Measurements from ENCODE around the gene GNL3L.
A peak's percentile ranks its signal among the peaks of the same experiment; 100 is the strongest.

The GNL3L gene

GRCh38 chrX:54494166-54494988 is 35.6 kb upstream of the GNL3L start:
- in situ Hi-C loops (cut with HindIII; ENCODE audit: low sequenced_read_pairs) = no loop called here
- no peak for DNase-seq (ENCODE audit: low read depth)
- H3K4me3 ChIP-seq (ENCODE audit: low read depth, low read length) = peak overlapping the region; percentile 57
- no peak for TF ChIP-seq CTCF (IDR thresholded peaks at IDR 0.05; ENCODE audit: low read depth, low read length, missing control alignments)

DNA sequence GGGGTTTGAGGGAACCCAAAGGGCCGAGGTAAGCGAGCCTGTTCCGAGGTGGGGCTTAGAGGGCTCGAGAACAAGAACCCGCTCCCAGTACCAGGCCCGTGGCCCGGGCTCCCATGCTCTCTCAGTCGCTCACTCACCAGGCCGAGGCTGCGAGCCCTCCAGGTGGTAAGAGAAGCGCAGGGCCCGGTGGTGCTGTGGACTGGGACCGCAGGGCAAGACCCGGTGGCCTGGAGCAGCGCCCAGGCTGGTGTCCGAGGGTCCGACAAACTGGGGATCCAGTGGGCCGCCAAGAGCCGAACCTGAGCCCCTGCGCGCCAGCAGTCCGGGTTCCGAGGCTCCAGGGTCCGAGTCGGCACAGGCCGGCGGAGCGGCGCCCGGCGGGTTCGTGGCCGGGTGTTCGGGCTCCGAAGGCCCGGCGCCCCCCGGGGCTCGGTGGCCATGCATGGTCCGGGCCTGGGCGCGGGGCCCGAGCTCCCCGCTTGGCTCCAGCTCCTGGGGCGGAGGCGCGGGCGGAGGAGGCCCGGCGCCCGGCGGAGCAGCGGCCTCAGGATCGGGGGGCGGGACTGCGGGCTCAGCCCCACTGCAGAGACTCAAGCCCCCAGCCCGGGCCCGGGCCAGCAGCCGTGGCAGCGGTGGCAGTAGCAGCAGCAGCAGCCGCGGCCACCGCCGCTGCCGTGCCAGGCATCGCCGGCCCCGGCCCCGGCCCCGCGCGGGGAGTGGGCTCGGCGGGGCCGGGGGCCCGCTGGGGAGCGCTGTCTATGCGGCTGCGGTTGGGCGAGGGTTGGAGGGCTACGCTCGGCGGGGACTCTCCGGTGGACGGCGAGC is 34.8 kb upstream of the GNL3L start:
- H3K4me3 ChIP-seq (ENCODE audit: low read depth, low read length) = peak overlapping the region; percentile 57
- in situ Hi-C loops (cut with HindIII; ENCODE audit: low sequenced_read_pairs) = no loop called here
- no peak for DNase-seq (ENCODE audit: low read depth)
- TF ChIP-seq CTCF (IDR thresholded peaks at IDR 0.05; ENCODE audit: low read depth, low read length, missing control alignments) = no peak

- H3K4me3 ChIP-seq (ENCODE audit: low read depth, low read length) = peak within 1 kb of the TSS; percentile 57
- in situ Hi-C loops (cut with HindIII; ENCODE audit: low sequenced_read_pairs) = no loop called here
- no peak for TF ChIP-seq CTCF (IDR thresholded peaks at IDR 0.05; ENCODE audit: low read depth, low read length, missing control alignments)
- DNase-seq (ENCODE audit: low read depth) = no peak
These were observed 34.1 kb upstream of the GNL3L start, which contains the start of gene FGD1 for GRCh38 chrX:54495814-54496516. FGD1 (minus strand) TSS chrX:54496234; CDS start chrX:54495432, 802 bp downstream.

GRCh38 chrX:54496517-54496852 is 33.5 kb upstream of the GNL3L start:
- no peak for DNase-seq (ENCODE audit: low read depth)
- no peak for TF ChIP-seq CTCF (IDR thresholded peaks at IDR 0.05; ENCODE audit: low read depth, low read length, missing control alignments)
- in situ Hi-C loops (cut with HindIII; ENCODE audit: low sequenced_read_pairs) = no loop called here
- H3K4me3 ChIP-seq (ENCODE audit: low read depth, low read length) = peak overlapping the region; percentile 57

DNA sequence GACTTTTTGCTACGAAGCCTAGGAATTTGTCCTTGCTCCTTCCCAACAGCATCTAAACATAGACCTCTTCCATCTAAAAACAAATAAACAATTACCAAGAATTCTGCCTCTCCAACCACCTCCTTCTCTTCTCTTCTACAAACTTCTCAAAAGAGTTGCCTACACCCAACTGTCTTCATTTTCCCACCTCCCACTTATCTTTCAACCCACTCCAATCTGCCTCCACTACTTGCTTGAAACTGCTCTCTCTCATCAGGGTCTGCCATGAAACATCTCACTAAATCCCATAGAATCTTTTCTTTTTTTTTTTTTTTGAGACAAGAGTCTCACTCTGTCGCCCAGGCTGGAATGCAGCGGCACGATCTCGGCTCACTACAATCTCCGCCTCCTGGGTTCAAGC is 33.1 kb upstream of the GNL3L start:
- no peak overlapping the region for H3K4me3 ChIP-seq (ENCODE audit: low read depth, low read length)
- no peak for DNase-seq (ENCODE audit: low read depth)
- in situ Hi-C loops (cut with HindIII; ENCODE audit: low sequenced_read_pairs) = no loop called here
- TF ChIP-seq CTCF (IDR thresholded peaks at IDR 0.05; ENCODE audit: low read depth, low read length, missing control alignments) = no peak

GRCh38 chrX:54509400-54509799 is 20.6 kb upstream of the GNL3L start:
- no peak for TF ChIP-seq CTCF (IDR thresholded peaks at IDR 0.05; ENCODE audit: low read depth, low read length, missing control alignments)
- in situ Hi-C loops (cut with HindIII; ENCODE audit: low sequenced_read_pairs) = no loop called here
- DNase-seq (ENCODE audit: low read depth) = no peak
- no peak overlapping the region for H3K4me3 ChIP-seq (ENCODE audit: low read depth, low read length)
